ENCODE measurements around the gene WDR93. TPM values are rescaled to one million over a fixed set of nuclear protein-coding genes. Genes with fewer than 3 reads are reported as not detected.
A peak's percentile ranks its signal among the peaks of the same experiment; 100 is the strongest.

WDR93 gene
- total and polyA plus RNA-seq, 2 of the 4 experiments (the other 2 are of a cell fraction), result not detected

DNA sequence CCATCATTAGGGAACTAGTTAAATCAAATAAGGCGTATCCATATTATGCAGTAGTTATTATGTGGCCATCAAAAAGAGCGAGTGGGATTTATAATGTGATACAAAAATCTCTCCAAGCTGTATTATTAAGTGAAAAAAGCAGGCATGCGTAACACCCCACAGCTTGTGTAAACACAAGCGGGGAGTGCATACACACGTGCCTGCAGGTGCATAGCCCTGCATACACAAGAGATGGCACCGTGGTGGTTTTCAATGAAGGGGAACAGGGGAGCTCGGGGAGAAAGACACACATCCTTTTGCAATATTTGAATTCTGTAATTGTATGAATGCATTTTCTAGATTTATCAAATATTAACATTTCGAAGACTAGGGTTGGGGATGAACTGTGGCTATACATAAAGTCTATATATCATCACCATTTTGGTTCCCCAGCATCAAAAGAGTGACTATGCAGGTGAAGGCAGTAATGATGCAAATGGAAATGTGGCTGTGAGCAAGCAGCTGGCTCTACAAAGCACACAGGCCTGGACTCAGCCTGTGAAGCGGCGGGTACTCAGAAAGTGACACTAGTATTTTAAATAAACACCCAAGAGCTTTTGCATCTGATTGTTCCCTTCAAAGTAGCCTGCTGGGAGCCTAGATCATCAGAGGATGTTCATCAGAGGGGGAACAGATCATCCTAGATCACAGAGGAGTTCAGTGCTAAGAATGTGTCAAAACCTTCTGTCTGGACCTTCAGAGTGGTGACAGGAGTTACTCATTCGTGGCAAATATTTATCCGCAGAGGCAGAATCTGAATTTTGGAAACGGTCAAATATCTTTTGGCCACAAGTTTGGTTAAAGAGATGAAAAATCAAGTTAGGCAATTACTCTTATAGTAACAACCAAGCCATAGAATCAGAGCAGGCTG, 25.9 kb upstream of the WDR93 start:
- Histone ChIP-seq H3K18ac (ENCODE audit: low read depth, low read length) (no peak overlapping the region; the same call in 1 of the 2 replicates), H3K36me3 (ENCODE audit: control insufficient read depth, insufficient read depth, low read length) (no peaks in the 10 kb centered on the region), H2BK20ac (ENCODE audit: low read depth, low read length) (0 out of 2 replicates have a peak overlapping the region, but pooled peaks have one; percentile 1), H3K9me3 (ENCODE audit: control insufficient read depth, insufficient read depth, low read length) (no peaks in the 10 kb centered on the region), H4K8ac (ENCODE audit: low read depth in 2 of 2, low read length in 2 of 2) (peak overlapping the region; percentile 21 to 85; a peak in 3 of 4 replicates), H2BK120ac (ENCODE audit: low read depth, low read length) (peak overlapping the region; percentile 53; the same call in 1 of the 2 replicates), H2AK9ac (replicated peaks; ENCODE audit: low read depth, low read length, poor library complexity) (no peak overlapping the region), H4K91ac (ENCODE audit: insufficient read depth, low read depth, low read length) (peak overlapping the region; percentile 65; the same call in 1 of the 2 replicates), H3K9me1 (ENCODE audit: insufficient read depth, low read length) (peaks cover 15% of the 10 kb centered on the region), H3K27ac (ENCODE audit: insufficient read depth, low read length) (no peak overlapping the region), H3K79me1 (ENCODE audit: low read depth in 1 of 2, low read length in 2 of 2) (peaks cover 0 to 11% of the 10 kb centered on the region in 2 experiments; a peak in 2 of 4 replicates), H2AK5ac (ENCODE audit: low read depth, low read length) (peak overlapping the region; percentile 61; the same call in 1 of the 2 replicates), H2BK5ac (ENCODE audit: low read depth, low read length, poor library complexity, severe bottlenecking) (no peak overlapping the region), H2BK15ac (ENCODE audit: low read depth, low read length) (no peak overlapping the region), H3K23ac (ENCODE audit: low read depth, low read length) (peak overlapping the region; percentile 84; the same call in 1 of the 2 replicates), H3K9ac (ENCODE audit: low read depth, low read length) (no peak overlapping the region; the same call in 1 of the 2 replicates), H3K56ac (ENCODE audit: extremely low read depth, insufficient read depth, low read length) (no peak overlapping the region), H4K5ac (ENCODE audit: low read depth, low read length) (peak overlapping the region; percentile 81), H3K4ac (ENCODE audit: low read depth, low read length) (peak overlapping the region; percentile 37; the same call in 1 of the 2 replicates), H2AFZ (replicated peaks; ENCODE audit: low read length, poor library complexity) (peak overlapping the region; percentile 60), H3K27me3 (ENCODE audit: control insufficient read depth, insufficient read depth, low read length) (no peaks in the 10 kb centered on the region), H4K20me1 (ENCODE audit: insufficient read depth, low read length) (no peaks in the 10 kb centered on the region), H3K4me1 (ENCODE audit: control insufficient read depth, insufficient read depth, low read length) (peaks cover 14% of the 10 kb centered on the region), H3K4me2 (ENCODE audit: low read depth, low read length) (peak overlapping the region; percentile 72; the same call in 1 of the 2 replicates), H3K4me3 (ENCODE audit: insufficient read depth, low read depth, low read length) (no peak overlapping the region), H3K14ac (replicated peaks; ENCODE audit: low read depth, low read length) (peak overlapping the region; percentile 74)
- CTCF ChIA-PET, result interaction anchor here (1.4 kb wide), 1 partner anchor 7 kb away, joined by 3 read pairs; no protein-coding TSS in a partner anchor
- POLR2A ChIA-PET (ENCODE audit: unreplicated experiment), result interaction anchor here (0.6 kb wide), 1 partner anchor 133 kb away, joined by 4 read pairs; no protein-coding TSS in a partner anchor
- ATAC-seq (ENCODE audit: low read depth) (no peak), DNase-seq (no peak)
- TF ChIP-seq, protein P1, sequence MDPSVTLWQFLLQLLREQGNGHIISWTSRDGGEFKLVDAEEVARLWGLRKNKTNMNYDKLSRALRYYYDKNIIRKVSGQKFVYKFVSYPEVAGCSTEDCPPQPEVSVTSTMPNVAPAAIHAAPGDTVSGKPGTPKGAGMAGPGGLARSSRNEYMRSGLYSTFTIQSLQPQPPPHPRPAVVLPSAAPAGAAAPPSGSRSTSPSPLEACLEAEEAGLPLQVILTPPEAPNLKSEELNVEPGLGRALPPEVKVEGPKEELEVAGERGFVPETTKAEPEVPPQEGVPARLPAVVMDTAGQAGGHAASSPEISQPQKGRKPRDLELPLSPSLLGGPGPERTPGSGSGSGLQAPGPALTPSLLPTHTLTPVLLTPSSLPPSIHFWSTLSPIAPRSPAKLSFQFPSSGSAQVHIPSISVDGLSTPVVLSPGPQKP (IDR thresholded peaks at IDR 0.05; ENCODE audit: borderline replicate concordance, low read depth, low read length), result no peak
- TF ChIP-seq MAZ (IDR thresholded peaks at IDR 0.05; ENCODE audit: borderline replicate concordance, low read depth, low read length) (no peak), NFE2L2 (IDR thresholded peaks at IDR 0.05; ENCODE audit: low read depth, low read length) (no peak), SMC3 (IDR thresholded peaks at IDR 0.05; ENCODE audit: low read depth, low read length) (no peak), CHD1 (IDR thresholded peaks at IDR 0.05; ENCODE audit: low read depth, low read length) (no peak), RAD21 (IDR thresholded peaks at IDR 0.05; ENCODE audit: low read length) (no peak)
- TF ChIP-seq, protein P2, sequence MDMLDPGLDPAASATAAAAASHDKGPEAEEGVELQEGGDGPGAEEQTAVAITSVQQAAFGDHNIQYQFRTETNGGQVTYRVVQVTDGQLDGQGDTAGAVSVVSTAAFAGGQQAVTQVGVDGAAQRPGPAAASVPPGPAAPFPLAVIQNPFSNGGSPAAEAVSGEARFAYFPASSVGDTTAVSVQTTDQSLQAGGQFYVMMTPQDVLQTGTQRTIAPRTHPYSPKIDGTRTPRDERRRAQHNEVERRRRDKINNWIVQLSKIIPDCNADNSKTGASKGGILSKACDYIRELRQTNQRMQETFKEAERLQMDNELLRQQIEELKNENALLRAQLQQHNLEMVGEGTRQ (IDR thresholded peaks at IDR 0.05; ENCODE audit: low read depth, low read length), result no peak
- dilution Hi-C loops (cut with HindIII; ENCODE audit: low sequenced_read_pairs, unreplicated experiment), result no loop called here
- intact Hi-C loops (cut with micrococcal nuclease), result no loop called here
- no CpG with 5 or more reads among the region's 13 CpGs for WGBS, 2 experiments (ENCODE audit: extremely low coverage in 2 of 2, insufficient read length in 1 of 2)
- in situ Hi-C loops (cut with MboI; ENCODE audit: low sequenced_read_pairs), result no loop called here
- no TSS peak for BruUV-seq (replicated peaks)

All from IMR-90 (cell line).